ENCODE measurements around the gene ANXA8.

Gene ANXA8

GRCh38 chr10:47423476-47423875 is 60.4 kb downstream of the ANXA8 start:
- Mint-ChIP-seq H3K4me3 (no peak overlapping the region), H3K27ac (no peak overlapping the region), H3K36me3 (ENCODE audit: insufficient read depth) (peaks cover 1% of the 10 kb centered on the region), H3K27me3 (peaks cover 0 to 5% of the 10 kb centered on the region in 2 donors), H3K4me1 (ENCODE audit: low read depth in 2 of 2) (no peaks in the 10 kb centered on the region), H3K9me3 (no peaks in the 10 kb centered on the region)
- ATAC-seq (replicated peaks) (no peak), DNase-seq (no peak)

GRCh38 chr10:47421057-47421952 is 62.6 kb downstream of the ANXA8 start:
- no peaks in the 10 kb centered on the region for H3K36me3 Mint-ChIP-seq (ENCODE audit: insufficient read depth)
- ATAC-seq (replicated peaks) (no peak), DNase-seq (no peak)
- peaks cover 0 to 5% of the 10 kb centered on the region in 2 donors for H3K27me3 Mint-ChIP-seq
- H3K27ac Mint-ChIP-seq: no peak overlapping the region
- H3K4me3 Mint-ChIP-seq: no peak overlapping the region
- no peaks in the 10 kb centered on the region for H3K9me3 Mint-ChIP-seq
- H3K4me1 Mint-ChIP-seq (ENCODE audit: low read depth in 2 of 2): no peaks in the 10 kb centered on the region

GRCh38 chr10:47420305-47421056 is 63.4 kb downstream of the ANXA8 start:
- H3K27me3 Mint-ChIP-seq: peaks cover 0 to 5% of the 10 kb centered on the region in 2 donors
- H3K4me3 Mint-ChIP-seq: no peak overlapping the region
- DNase-seq (no peak), ATAC-seq (replicated peaks) (no peak)
- H3K9me3 Mint-ChIP-seq: no peaks in the 10 kb centered on the region
- H3K27ac Mint-ChIP-seq: no peak overlapping the region
- H3K4me1 Mint-ChIP-seq (ENCODE audit: low read depth in 2 of 2): no peaks in the 10 kb centered on the region
- no peaks in the 10 kb centered on the region for H3K36me3 Mint-ChIP-seq (ENCODE audit: insufficient read depth)

- ATAC-seq (replicated peaks) (no peak), DNase-seq (no peak)
- H3K4me1 Mint-ChIP-seq (ENCODE audit: low read depth in 2 of 2): no peaks in the 10 kb centered on the region
- no peaks in the 10 kb centered on the region for H3K36me3 Mint-ChIP-seq (ENCODE audit: insufficient read depth)
- no peak overlapping the region for H3K4me3 Mint-ChIP-seq
- no peaks in the 10 kb centered on the region for H3K9me3 Mint-ChIP-seq
- H3K27ac Mint-ChIP-seq: no peak overlapping the region
- peaks cover 0 to 5% of the 10 kb centered on the region in 2 donors for H3K27me3 Mint-ChIP-seq
Observed at GRCh38 chr10:47419421-47419820, 64.5 kb downstream of the ANXA8 start.

GRCh38 chr10:47418966-47419365 is 64.9 kb downstream of the ANXA8 start:
- Mint-ChIP-seq H3K9me3 (no peaks in the 10 kb centered on the region), H3K4me1 (ENCODE audit: low read depth in 2 of 2) (no peaks in the 10 kb centered on the region)
- ATAC-seq (replicated peaks): no peak

GRCh38 chr10:47418321-47418720 is 65.6 kb downstream of the ANXA8 start:
- H3K27ac Mint-ChIP-seq: no peak overlapping the region
- ATAC-seq (replicated peaks) (no peak), DNase-seq (no peak)
- H3K4me3 Mint-ChIP-seq: no peak overlapping the region
- H3K4me1 Mint-ChIP-seq (ENCODE audit: low read depth in 2 of 2): no peaks in the 10 kb centered on the region
- no peaks in the 10 kb centered on the region for H3K36me3 Mint-ChIP-seq (ENCODE audit: insufficient read depth)
- H3K27me3 Mint-ChIP-seq: peaks cover 0 to 5% of the 10 kb centered on the region in 2 donors
- H3K9me3 Mint-ChIP-seq: no peaks in the 10 kb centered on the region

More at GRCh38 chr10:47418966-47419365, 64.9 kb downstream of the ANXA8 start:
- peaks cover 0 to 5% of the 10 kb centered on the region in 2 donors for H3K27me3 Mint-ChIP-seq
- H3K4me3 Mint-ChIP-seq: no peak overlapping the region
- no peaks in the 10 kb centered on the region for H3K36me3 Mint-ChIP-seq (ENCODE audit: insufficient read depth)
- no peak for DNase-seq
- no peak overlapping the region for H3K27ac Mint-ChIP-seq
